ENCODE results near the gene SLC15A1.

DNA sequence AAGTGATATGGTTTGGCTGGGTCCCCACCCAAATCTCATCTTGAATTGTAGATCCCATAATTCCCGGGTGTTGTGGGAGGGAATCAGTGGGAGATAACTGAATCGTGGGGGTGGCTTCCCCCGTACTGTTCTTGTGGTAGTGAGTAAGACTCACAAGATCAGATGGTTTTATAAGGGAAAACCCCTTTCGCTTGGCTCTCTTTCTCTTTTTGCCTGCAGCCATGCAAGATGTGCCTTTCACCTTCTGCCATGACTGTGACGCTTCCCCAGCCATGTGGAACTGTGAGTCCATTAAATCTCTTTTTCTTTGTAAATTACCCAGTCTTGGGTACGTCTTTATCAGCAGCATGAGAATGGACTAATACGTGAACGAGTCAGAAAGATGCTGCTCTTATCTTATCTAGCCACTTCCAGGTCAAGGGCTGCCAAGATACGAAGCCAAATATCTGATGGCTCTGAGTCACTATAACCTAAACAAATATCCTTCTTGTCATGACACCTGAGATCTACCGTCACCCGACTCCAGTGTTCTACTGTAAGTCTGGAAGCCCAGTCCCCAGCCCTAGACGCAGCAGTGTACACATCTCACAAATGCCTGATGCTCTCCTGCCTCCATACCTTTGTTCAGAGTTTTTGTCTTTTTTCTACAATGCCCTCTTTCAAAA is 45.9 kb downstream of the SLC15A1 start:
- TF ChIP-seq, protein P1, sequence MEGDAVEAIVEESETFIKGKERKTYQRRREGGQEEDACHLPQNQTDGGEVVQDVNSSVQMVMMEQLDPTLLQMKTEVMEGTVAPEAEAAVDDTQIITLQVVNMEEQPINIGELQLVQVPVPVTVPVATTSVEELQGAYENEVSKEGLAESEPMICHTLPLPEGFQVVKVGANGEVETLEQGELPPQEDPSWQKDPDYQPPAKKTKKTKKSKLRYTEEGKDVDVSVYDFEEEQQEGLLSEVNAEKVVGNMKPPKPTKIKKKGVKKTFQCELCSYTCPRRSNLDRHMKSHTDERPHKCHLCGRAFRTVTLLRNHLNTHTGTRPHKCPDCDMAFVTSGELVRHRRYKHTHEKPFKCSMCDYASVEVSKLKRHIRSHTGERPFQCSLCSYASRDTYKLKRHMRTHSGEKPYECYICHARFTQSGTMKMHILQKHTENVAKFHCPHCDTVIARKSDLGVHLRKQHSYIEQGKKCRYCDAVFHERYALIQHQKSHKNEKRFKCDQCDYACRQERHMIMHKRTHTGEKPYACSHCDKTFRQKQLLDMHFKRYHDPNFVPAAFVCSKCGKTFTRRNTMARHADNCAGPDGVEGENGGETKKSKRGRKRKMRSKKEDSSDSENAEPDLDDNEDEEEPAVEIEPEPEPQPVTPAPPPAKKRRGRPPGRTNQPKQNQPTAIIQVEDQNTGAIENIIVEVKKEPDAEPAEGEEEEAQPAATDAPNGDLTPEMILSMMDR (conservative IDR thresholded peaks at IDR 0.05; ENCODE audit: low read length): no peak
- no peak for TF ChIP-seq EZH2phosphoT487 (IDR thresholded peaks at IDR 0.05; ENCODE audit: borderline replicate concordance, low read depth, low read length)

Measured in OCI-LY7 (cell line).